Astrocyte (in vitro differentiated cells and primary cell): ENCODE measurements around the gene SMARCD3. TPM values are rescaled to one million over a fixed set of nuclear protein-coding genes. Genes with fewer than 3 reads are reported as not detected.

Experiments
- DNase-seq: peaks from one replicate; pipeline ENCODE4 v3.0.0-alpha.2; 2010; ENCODE audit warnings: low read depth
- FAIRE-seq: peaks from 2 replicates; lab custom pipeline; 2011; peaks lifted over from hg19 to GRCh38; lab: Jason Lieb, UNC
- H2AFZ ChIP-seq: 2 replicates; pipeline ENCODE4 v1.6.0; 2012; ENCODE audit warnings: low read depth, low read length, inconsistent platforms
- H3K27ac ChIP-seq: 2 replicates; pipeline ENCODE4 v1.5.1; 2011; ENCODE audit warnings: low read depth, low read length, inconsistent platforms
- H3K27me3 ChIP-seq: 2 replicates; pipeline ENCODE4 v1.6.0; 2011; ENCODE audit warnings: low read length, inconsistent platforms; ENCODE audit not compliant: insufficient read depth
- H3K36me3 ChIP-seq: 2 replicates; pipeline ENCODE4 v1.5.1; 2011; ENCODE audit warnings: low read length, inconsistent platforms; ENCODE audit not compliant: insufficient read depth
- H3K4me1 ChIP-seq: 2 replicates; pipeline ENCODE4 v1.5.1; 2011; ENCODE audit warnings: low read length, inconsistent platforms; ENCODE audit not compliant: insufficient read depth
- H3K4me2 ChIP-seq: 2 replicates; pipeline ENCODE4 v1.6.0; 2012; ENCODE audit warnings: low read length, inconsistent platforms
- H3K4me3 ChIP-seq: 2 replicates; pipeline ENCODE4 v1.5.1; 2011; ENCODE audit warnings: low read depth, mild to moderate bottlenecking, low read length, inconsistent platforms; ENCODE audit not compliant: insufficient read depth
- H3K79me2 ChIP-seq: 2 replicates; pipeline ENCODE4 v1.6.0; 2012; ENCODE audit warnings: mild to moderate bottlenecking, low read length, inconsistent platforms; ENCODE audit not compliant: insufficient read depth
- H3K9ac ChIP-seq: 2 replicates; pipeline ENCODE4 v1.6.0; 2012; ENCODE audit warnings: mild to moderate bottlenecking, low read length, inconsistent platforms
- H3K9me3 ChIP-seq: 2 replicates; pipeline ENCODE4 v1.5.1; 2012; ENCODE audit warnings: low read depth, mild to moderate bottlenecking, low read length, inconsistent platforms; ENCODE audit not compliant: insufficient read depth
- H4K20me1 ChIP-seq: 2 replicates; pipeline ENCODE4 v1.6.0; 2012; ENCODE audit warnings: low read length, inconsistent platforms; ENCODE audit not compliant: insufficient read depth
- H3K27ac Mint-ChIP-seq: one replicate; pipeline ENCODE4 v1.8.0; 2021; ENCODE audit warnings: mild to moderate bottlenecking, mixed read lengths; ENCODE audit not compliant: unreplicated experiment
- H3K27me3 Mint-ChIP-seq: one replicate; pipeline ENCODE4 v1.8.0; 2021; ENCODE audit warnings: low read depth, mixed read lengths; ENCODE audit not compliant: unreplicated experiment
- H3K36me3 Mint-ChIP-seq: one replicate; pipeline ENCODE4 v1.8.0; 2021; ENCODE audit warnings: low read depth, mixed read lengths; ENCODE audit not compliant: unreplicated experiment
- H3K4me1 Mint-ChIP-seq: one replicate; pipeline ENCODE4 v1.8.0; 2021; ENCODE audit warnings: low read depth, mixed read lengths; ENCODE audit not compliant: unreplicated experiment
- H3K4me3 Mint-ChIP-seq: one replicate; pipeline ENCODE4 v1.8.0; 2021; ENCODE audit warnings: mild to moderate bottlenecking, moderate library complexity, mixed read lengths; ENCODE audit not compliant: unreplicated experiment
- H3K9me3 Mint-ChIP-seq: one replicate; pipeline ENCODE4 v1.8.0; 2021; ENCODE audit warnings: mild to moderate bottlenecking, mixed read lengths; ENCODE audit not compliant: unreplicated experiment
- CTCF ChIP-seq: IDR thresholded peaks from 2 replicates; pipeline ENCODE4 v1.5.1; 2011; ENCODE audit warnings: low read depth, mild to moderate bottlenecking, inconsistent platforms, low read length, moderate library complexity; ENCODE audit not compliant: insufficient read depth
- EZH2 ChIP-seq: IDR thresholded peaks from 2 replicates; pipeline ENCODE4 v1.6.1; 2012; ENCODE audit warnings: mild to moderate bottlenecking, low read length, inconsistent platforms; ENCODE audit not compliant: insufficient read depth
- total RNA-seq: library from RNA; stranded (reverse); gene quantifications from 2 replicates; pipeline ENCODE4 v1.2.1, GENCODE V29; 2021

The SMARCD3 gene
- total RNA-seq, 1 donor from 2014 or later, result 47.7 TPM

- FAIRE-seq, result no peak
- Mint-ChIP-seq H3K27me3 (no peaks in the 10 kb centered on the region), H3K36me3 (peaks cover 10% of the 10 kb centered on the region), H3K9me3 (no peaks in the 10 kb centered on the region), H3K4me1 (peaks cover 23% of the 10 kb centered on the region), H3K27ac (peak overlapping the region; percentile 100), H3K4me3 (peak overlapping the region; percentile 100)
- Histone ChIP-seq H3K4me2 (peak overlapping the region; percentile 94), H3K9me3 (no peaks in the 10 kb centered on the region), H3K4me1 (peaks cover 22% of the 10 kb centered on the region), H2AFZ (peak overlapping the region; percentile 29), H3K79me2 (peaks cover 63% of the 10 kb centered on the region), H4K20me1 (peaks cover 51% of the 10 kb centered on the region), H3K9ac (peak overlapping the region; percentile 97), H3K27me3 (no peaks in the 10 kb centered on the region), H3K27ac (peak overlapping the region; percentile 95), H3K4me3 (peak overlapping the region; percentile 93), H3K36me3 (peaks cover 16% of the 10 kb centered on the region)
- TF ChIP-seq EZH2, result no peak
- no peak for TF ChIP-seq CTCF
- DNase-seq, result peak; percentile 79
These were observed 15.4 kb downstream of the SMARCD3 start for GRCh38 chr7:151232917-151233701.

- peak within 1 kb of the TSS; percentile 94 for H3K4me2 ChIP-seq
- Mint-ChIP-seq H3K4me3 (peak within 1 kb of the TSS; percentile 100), H3K4me1 (peaks cover 26% of the 10 kb centered on the region), H3K27ac (peak within 1 kb of the TSS; percentile 100), H3K36me3 (peaks cover 10% of the 10 kb centered on the region), H3K27me3 (no peaks in the 10 kb centered on the region), H3K9me3 (no peaks in the 10 kb centered on the region)
- peak within 1 kb of the TSS; percentile 95 for H3K27ac ChIP-seq
- H3K4me3 ChIP-seq, result peak within 1 kb of the TSS; percentile 93
- peaks cover 27% of the 10 kb centered on the region for H3K4me1 ChIP-seq
- peak; percentile 80 for DNase-seq
- TF ChIP-seq CTCF (no peak), EZH2 (no peak)
- no peaks in the 10 kb centered on the region for H3K27me3 ChIP-seq
- H3K9me3 ChIP-seq, result no peaks in the 10 kb centered on the region
- peak within 1 kb of the TSS; percentile 90 for H2AFZ ChIP-seq
- peak within 1 kb of the TSS; percentile 97 for H3K9ac ChIP-seq
- H3K79me2 ChIP-seq, result peaks cover 55% of the 10 kb centered on the region
- H4K20me1 ChIP-seq, result peaks cover 43% of the 10 kb centered on the region
- H3K36me3 ChIP-seq, result peaks cover 16% of the 10 kb centered on the region
- no peak for FAIRE-seq
These were observed 16.2 kb downstream of the SMARCD3 start, which contains the start of gene CHPF2 for GRCh38 chr7:151232091-151232916. TSS of gene CHPF2 (plus strand) at chr7:151232483. CDS start at chr7:151234012, 1,529 bp downstream.
